HUES64 (cell line): Measurements from ENCODE around the gene PDGFD.
"Not testable (repeated sequence)": the region's sequence is repeated elsewhere in the genome, so short reads cannot be mapped to it uniquely, and the experiment has no call there.

Source experiments
- H3K27ac ChIP-seq: 2 replicates; pipeline ENCODE4 v1.7.0; 2013; ENCODE audit warnings: low read depth, low read length, inconsistent platforms
- H3K27me3 ChIP-seq: 2 replicates; pipeline ENCODE4 v1.6.1; 2013; ENCODE audit warnings: mild to moderate bottlenecking, low read length; ENCODE audit not compliant: insufficient read depth
- H3K36me3 ChIP-seq: 2 replicates; pipeline ENCODE4 v1.6.1; 2013; ENCODE audit warnings: mild to moderate bottlenecking, low read length; ENCODE audit not compliant: insufficient read depth
- H3K4me1 ChIP-seq: 2 replicates; pipeline ENCODE4 v1.6.1; 2013; ENCODE audit warnings: mild to moderate bottlenecking, low read length, moderate library complexity; ENCODE audit not compliant: insufficient read depth
- H3K4me3 ChIP-seq: 2 replicates; pipeline ENCODE4 v1.5.1; 2013; ENCODE audit warnings: mild to moderate bottlenecking, low read length, moderate library complexity
- H3K9ac ChIP-seq: 2 replicates; pipeline ENCODE4 v1.6.1; 2013; ENCODE audit warnings: mild to moderate bottlenecking, low read depth, low read length
- H3K9me3 ChIP-seq: 2 replicates; pipeline ENCODE4 v1.6.1; 2013; ENCODE audit warnings: low read depth, low read length; ENCODE audit not compliant: insufficient read depth
- WGBS: fragments of 150-250, 120-280 bp; methylation state at CpG from one replicate; pipeline ENCODE4 v1.1.7; 2013; ENCODE audit warnings: missing lambda C conversion rate; 5-methylcytosine and 5-hydroxymethylcytosine counted together

Gene PDGFD

GRCh38 chr11:104054911-104055529 lies 108.9 kb downstream of the PDGFD start:
- no peaks in the 10 kb centered on the region for H3K36me3 ChIP-seq
- H3K9me3 ChIP-seq = no peaks in the 10 kb centered on the region
- 98% methylated on average over 4 of the region's 4 CpGs for WGBS
- H3K4me3 ChIP-seq = no peak overlapping the region
- peaks cover 16% of the 10 kb centered on the region; the same call in 1 of the 2 replicates for H3K4me1 ChIP-seq
- H3K27ac ChIP-seq = no peak overlapping the region
- no peak overlapping the region for H3K9ac ChIP-seq
- no peaks in the 10 kb centered on the region for H3K27me3 ChIP-seq

GRCh38 chr11:104053743-104054478 lies 110.0 kb downstream of the PDGFD start:
- no peak overlapping the region for H3K27ac ChIP-seq
- WGBS = 75% methylated on average over 4 of the region's 5 CpGs
- no peak overlapping the region for H3K9ac ChIP-seq
- no peaks in the 10 kb centered on the region for H3K9me3 ChIP-seq
- H3K4me1 ChIP-seq = peaks cover 9% of the 10 kb centered on the region; the same call in 1 of the 2 replicates
- no peaks in the 10 kb centered on the region for H3K36me3 ChIP-seq
- no peaks in the 10 kb centered on the region for H3K27me3 ChIP-seq
- no peak overlapping the region for H3K4me3 ChIP-seq

- no peaks in the 10 kb centered on the region for H3K9me3 ChIP-seq
- no peaks in the 10 kb centered on the region for H3K27me3 ChIP-seq
- H3K27ac ChIP-seq = no peak overlapping the region
- H3K4me1 ChIP-seq = peaks cover 9% of the 10 kb centered on the region; the same call in 1 of the 2 replicates
- H3K9ac ChIP-seq = no peak overlapping the region
- H3K36me3 ChIP-seq = no peaks in the 10 kb centered on the region
- no peak overlapping the region for H3K4me3 ChIP-seq
- WGBS = 93% methylated on average over 2 of the region's 4 CpGs
These were observed 112.2 kb downstream of the PDGFD start for GRCh38 chr11:104051778-104052177.

- Histone ChIP-seq H3K27me3 (no peaks in the 10 kb centered on the region), H3K9ac (no peak overlapping the region), H3K4me1 (peaks cover 9% of the 10 kb centered on the region; the same call in 1 of the 2 replicates), H3K36me3 (no peaks in the 10 kb centered on the region), H3K4me3 (no peak overlapping the region), H3K9me3 (no peaks in the 10 kb centered on the region), H3K27ac (no peak overlapping the region)
- 95% methylated on average over 4 of the region's 4 CpGs for WGBS
These were observed 114.8 kb downstream of the PDGFD start for GRCh38 chr11:104049116-104049515.

GRCh38 chr11:104046858-104047257 lies 117.1 kb downstream of the PDGFD start:
- H3K9ac ChIP-seq, H3K36me3 ChIP-seq, H3K27ac ChIP-seq, H3K9me3 ChIP-seq, H3K4me3 ChIP-seq, H3K27me3 ChIP-seq, H3K4me1 ChIP-seq: not testable (repeated sequence)
- WGBS = 93% methylated on average over 2 of the region's 3 CpGs

GRCh38 chr11:104046331-104046730 lies 117.6 kb downstream of the PDGFD start:
- H3K36me3 ChIP-seq = no peaks in the 10 kb centered on the region
- H3K4me3 ChIP-seq = no peak overlapping the region
- no peaks in the 10 kb centered on the region for H3K27me3 ChIP-seq
- H3K9me3 ChIP-seq = no peaks in the 10 kb centered on the region
- H3K4me1 ChIP-seq = no peaks in the 10 kb centered on the region
- no peak overlapping the region for H3K27ac ChIP-seq
- no peak overlapping the region for H3K9ac ChIP-seq
- WGBS = 80% methylated on average over 1 of the region's 2 CpGs

GRCh38 chr11:104043678-104044239 lies 120.2 kb downstream of the PDGFD start:
- WGBS = 93% methylated on average over 6 of the region's 6 CpGs
- Histone ChIP-seq H3K4me3 (no peak overlapping the region), H3K27me3 (no peaks in the 10 kb centered on the region), H3K4me1 (no peaks in the 10 kb centered on the region), H3K27ac (no peak overlapping the region), H3K9me3 (no peaks in the 10 kb centered on the region), H3K36me3 (no peaks in the 10 kb centered on the region), H3K9ac (no peak overlapping the region)

- Histone ChIP-seq H3K9me3 (no peaks in the 10 kb centered on the region), H3K4me3 (no peak overlapping the region), H3K9ac (no peak overlapping the region), H3K27ac (no peak overlapping the region), H3K4me1 (no peaks in the 10 kb centered on the region), H3K27me3 (no peaks in the 10 kb centered on the region), H3K36me3 (no peaks in the 10 kb centered on the region)
- WGBS = 86% methylated on average over 4 of the region's 4 CpGs
These were observed 120.8 kb downstream of the PDGFD start for GRCh38 chr11:104043142-104043541.

- WGBS = 100% methylated on average over 2 of the region's 2 CpGs
- Histone ChIP-seq H3K4me3 (no peak overlapping the region), H3K9me3 (no peaks in the 10 kb centered on the region), H3K9ac (no peak overlapping the region), H3K4me1 (no peaks in the 10 kb centered on the region), H3K27ac (no peak overlapping the region), H3K27me3 (no peaks in the 10 kb centered on the region), H3K36me3 (no peaks in the 10 kb centered on the region)
These were observed 122.2 kb downstream of the PDGFD start for GRCh38 chr11:104041792-104042191.

- no peak overlapping the region for H3K27ac ChIP-seq
- 97% methylated on average over 21 of the region's 21 CpGs for WGBS
- H3K36me3 ChIP-seq = no peaks in the 10 kb centered on the region
- no peaks in the 10 kb centered on the region for H3K4me1 ChIP-seq
- H3K27me3 ChIP-seq = no peaks in the 10 kb centered on the region
- no peak overlapping the region for H3K9ac ChIP-seq
- H3K9me3 ChIP-seq = no peaks in the 10 kb centered on the region
- no peak overlapping the region for H3K4me3 ChIP-seq
These were observed 127.0 kb downstream of the PDGFD start for GRCh38 chr11:104036995-104037394.

- H3K27ac ChIP-seq = no peak within 1 kb of the TSS
- H3K4me3 ChIP-seq = no peak within 1 kb of the TSS
- H3K4me1 ChIP-seq = no peaks in the 10 kb centered on the region
- no peaks in the 10 kb centered on the region for H3K9me3 ChIP-seq
- H3K36me3 ChIP-seq = no peaks in the 10 kb centered on the region
- H3K9ac ChIP-seq = no peak within 1 kb of the TSS
- WGBS = 98% methylated on average over 26 of the region's 26 CpGs
- H3K27me3 ChIP-seq = no peaks in the 10 kb centered on the region
These were observed 127.4 kb downstream of the PDGFD start, which contains the start of gene DDI1 for GRCh38 chr11:104036588-104036987. TSS of gene DDI1 (plus strand) at chr11:104036640. CDS start at chr11:104036823, 183 bp downstream.
